ENCODE measurements around the gene TUBGCP4.

DNA sequence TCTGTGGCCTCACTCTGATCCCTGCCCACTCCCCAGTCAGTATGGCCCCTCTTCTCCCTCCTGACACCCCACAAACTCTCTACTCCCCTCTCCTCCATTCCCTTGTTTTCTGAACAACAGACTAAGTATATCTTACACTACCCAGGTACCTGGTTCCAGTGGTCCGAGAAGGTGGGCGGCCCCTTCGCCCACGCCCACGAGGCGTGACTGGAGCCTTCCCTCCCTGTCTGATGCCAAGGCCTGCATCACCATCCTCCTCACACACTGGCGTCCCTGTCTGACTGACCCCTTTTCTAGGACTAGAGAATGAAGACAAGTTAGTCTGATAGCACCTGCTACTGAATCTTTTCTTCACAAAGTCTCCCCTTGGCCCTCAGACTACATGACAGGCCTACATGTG lies 50.0 kb downstream of the TUBGCP4 start:
- TF ChIP-seq CTCF (conservative IDR thresholded peaks at IDR 0.05; ENCODE audit: low read depth, low read length) (no peak), EZH2 (IDR thresholded peaks at IDR 0.05; ENCODE audit: low read length, unreplicated experiment) (no peak), EZH2phosphoT487 (IDR thresholded peaks at IDR 0.05; ENCODE audit: borderline replicate concordance, low read length) (no peak)

Data from PC-3 (cell line).